LHCN-M2 (cell line): ENCODE results near the gene PRKAR2A. TPM values are rescaled to one million over a fixed set of nuclear protein-coding genes. Genes with fewer than 3 reads are reported as not detected.
"Not testable (repeated sequence)": the region's sequence is repeated elsewhere in the genome, so short reads cannot be mapped to it uniquely, and the experiment has no call there.

Experiments used
- DNase-seq: peaks from one replicate; pipeline ENCODE4 v3.0.0-alpha.2; 2012; ENCODE audit warnings: low read depth
- total RNA-seq: library from RNA; depleted of rRNA; stranded (reverse); fragments of >200 nt; gene quantifications from 2 replicates; pipeline ENCODE4 v1.2.3, GENCODE V29; 2014

PRKAR2A gene
- total RNA-seq, 1 experiment from 2014 or later = 41.3 TPM

DNA sequence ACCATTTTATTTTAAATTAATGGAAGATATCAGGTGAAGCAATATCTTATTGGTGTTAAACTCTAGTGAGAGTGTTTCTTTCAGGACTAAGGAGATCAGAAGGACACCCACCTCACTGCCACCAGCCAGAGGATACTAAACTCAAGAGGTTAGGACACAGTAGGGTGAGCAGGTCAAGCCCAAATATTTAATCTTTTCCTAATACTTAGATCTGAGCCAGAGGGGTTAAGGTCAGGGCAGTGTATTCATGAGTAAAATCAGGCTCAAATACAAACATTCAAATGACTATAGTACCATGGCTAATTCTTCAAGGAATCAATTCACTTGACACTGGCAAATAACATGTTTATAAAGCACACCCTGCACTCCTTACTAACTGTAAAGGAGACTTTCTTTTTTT, 65.6 kb downstream of the PRKAR2A start:
- DNase-seq = no peak

GRCh38 chr3:48778565-48778964, 69.1 kb downstream of the PRKAR2A start:
- not testable (repeated sequence) for DNase-seq

DNA sequence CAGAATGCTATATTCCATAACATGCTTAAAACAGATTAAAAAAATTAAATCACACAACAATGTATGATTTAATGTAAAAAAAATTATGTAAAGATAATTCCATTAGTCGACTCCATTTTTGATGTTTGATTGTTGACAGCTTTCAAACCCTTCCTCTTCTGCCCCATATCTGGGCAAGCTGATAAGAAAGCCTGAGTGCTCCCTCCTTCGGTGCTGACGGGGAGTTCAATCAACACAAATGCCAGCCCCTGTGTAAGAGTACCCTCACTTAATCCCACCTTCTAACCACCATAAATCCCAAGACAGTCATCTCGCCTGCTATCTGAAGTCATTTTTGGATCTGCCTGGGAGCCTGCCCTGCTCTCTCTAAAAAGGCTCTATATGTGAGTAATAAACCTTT, 70.8 kb downstream of the PRKAR2A start:
- DNase-seq = no peak

DNA sequence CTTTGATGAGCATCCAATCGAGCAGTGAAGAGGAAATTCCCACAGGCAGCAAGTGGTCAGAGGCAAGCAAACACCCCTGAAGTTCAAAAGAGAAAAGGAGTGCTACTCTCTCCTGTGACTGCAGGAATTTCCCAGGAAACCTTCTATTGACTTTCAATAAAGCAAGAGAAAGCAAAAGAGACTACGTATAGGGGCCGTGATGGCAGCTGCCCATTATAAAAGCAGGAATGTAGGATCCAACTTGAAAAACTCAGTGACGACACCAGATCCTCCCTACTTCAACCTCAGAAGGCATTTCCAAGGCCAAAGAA, 77.5 kb downstream of the PRKAR2A start:
- no peak for DNase-seq

- DNase-seq = no peak
Observed at GRCh38 chr3:48765376-48765775, 82.3 kb downstream of the PRKAR2A start.

GRCh38 chr3:48762816-48763215, 84.9 kb downstream of the PRKAR2A start:
- no peak for DNase-seq

- DNase-seq = not testable (repeated sequence)
Observed at GRCh38 chr3:48759991-48760540, 87.6 kb downstream of the PRKAR2A start.

- not testable (repeated sequence) for DNase-seq
Observed at GRCh38 chr3:48759531-48759930, 88.1 kb downstream of the PRKAR2A start.

GRCh38 chr3:48759071-48759470, 88.6 kb downstream of the PRKAR2A start:
- DNase-seq = no peak

DNA sequence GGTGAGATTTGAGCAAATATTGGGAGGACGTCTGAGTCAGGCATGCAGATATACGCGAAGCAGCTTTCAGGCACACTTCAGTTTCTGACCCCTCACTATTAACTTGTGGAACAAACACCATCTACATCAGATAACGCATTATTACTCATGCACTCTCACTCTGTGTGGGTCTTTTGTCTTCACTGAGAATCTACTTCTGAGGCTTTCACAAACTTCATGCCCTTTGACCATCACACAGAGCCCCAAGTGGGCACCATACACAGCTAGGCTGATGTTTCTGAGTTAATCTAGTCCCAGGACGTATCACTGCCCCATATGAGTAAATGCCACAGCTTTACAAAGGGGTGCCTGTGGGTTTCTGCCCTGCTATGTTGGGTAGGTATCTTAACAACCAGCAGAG, 91.0 kb downstream of the PRKAR2A start:
- DNase-seq = no peak

GRCh38 chr3:48750856-48751255, 96.8 kb downstream of the PRKAR2A start:
- no peak for DNase-seq

DNA sequence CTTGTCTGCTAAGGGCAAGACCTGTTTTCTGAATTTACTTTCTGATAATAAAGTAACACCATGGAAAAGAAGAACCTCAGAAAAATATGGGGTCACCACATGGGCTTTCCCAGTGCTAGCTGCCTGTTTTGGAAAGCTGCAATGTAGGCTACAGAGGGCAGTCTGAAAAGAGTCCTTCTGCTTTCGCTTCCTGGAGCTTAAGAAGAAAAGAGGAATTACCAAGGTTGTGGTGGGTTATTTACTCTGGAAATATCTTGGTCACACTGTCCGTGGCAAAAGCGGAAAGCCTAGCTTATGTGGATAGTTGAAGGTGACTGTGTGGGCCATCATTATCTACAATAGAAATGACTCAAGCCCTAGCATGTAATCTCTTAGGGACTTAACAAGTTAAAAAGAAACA, 98.9 kb downstream of the PRKAR2A start:
- no peak for DNase-seq

DNA sequence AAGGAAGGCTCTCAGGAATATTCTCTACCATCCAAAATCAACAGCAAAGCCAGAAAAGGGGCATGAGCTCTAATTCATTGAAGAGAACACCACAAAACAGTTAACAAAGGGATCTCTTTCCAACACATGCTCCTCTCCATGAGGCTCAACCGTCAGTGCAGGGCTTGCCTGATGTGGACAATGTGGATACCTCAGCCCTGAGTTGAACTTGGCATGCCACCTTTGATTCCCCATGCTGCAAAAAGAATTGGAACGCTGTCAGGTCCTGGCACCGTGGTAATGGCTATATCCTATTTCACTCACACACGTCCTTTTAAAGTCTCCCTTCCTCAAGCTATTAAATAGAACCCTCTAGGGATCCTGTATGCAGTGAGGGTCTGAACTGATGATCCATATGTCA, 100.0 kb downstream of the PRKAR2A start:
- DNase-seq = no peak

DNA sequence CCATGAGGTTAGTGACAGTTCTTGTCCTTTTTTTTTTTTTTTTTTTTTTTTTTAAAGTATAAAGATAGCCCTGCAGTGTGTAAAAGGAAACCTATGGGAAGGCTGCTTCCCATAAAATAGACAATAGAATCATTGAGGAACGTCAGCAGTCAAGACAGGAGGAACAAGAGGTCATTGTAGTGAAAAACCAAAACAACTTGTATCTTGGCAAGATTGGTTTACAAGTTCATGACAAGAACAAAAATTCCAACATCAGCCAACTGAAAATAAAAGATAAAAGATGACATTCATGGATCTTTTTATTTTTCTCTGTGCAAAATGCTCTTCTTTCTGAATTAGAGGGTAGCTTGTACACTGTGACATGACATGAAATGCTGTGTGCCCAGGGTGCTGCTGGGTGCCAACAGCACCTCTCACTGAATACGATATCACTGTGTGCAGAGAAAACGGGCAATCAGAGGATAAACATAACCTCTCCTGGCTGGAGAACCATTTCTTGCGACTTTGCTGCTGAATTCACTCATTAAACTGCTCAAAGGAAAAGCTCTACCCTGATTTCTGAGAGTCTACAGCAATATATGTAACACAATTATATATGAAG, 100.6 kb downstream of the PRKAR2A start:
- no peak for DNase-seq

- no peak for DNase-seq
Observed at GRCh38 chr3:48743773-48744172, 103.9 kb downstream of the PRKAR2A start.

- DNase-seq = not testable (repeated sequence)
Observed at GRCh38 chr3:48741226-48741625, 106.4 kb downstream of the PRKAR2A start.

- DNase-seq = peak; percentile 84
Observed at GRCh38 chr3:48739955-48740823, 107.5 kb downstream of the PRKAR2A start.

DNA sequence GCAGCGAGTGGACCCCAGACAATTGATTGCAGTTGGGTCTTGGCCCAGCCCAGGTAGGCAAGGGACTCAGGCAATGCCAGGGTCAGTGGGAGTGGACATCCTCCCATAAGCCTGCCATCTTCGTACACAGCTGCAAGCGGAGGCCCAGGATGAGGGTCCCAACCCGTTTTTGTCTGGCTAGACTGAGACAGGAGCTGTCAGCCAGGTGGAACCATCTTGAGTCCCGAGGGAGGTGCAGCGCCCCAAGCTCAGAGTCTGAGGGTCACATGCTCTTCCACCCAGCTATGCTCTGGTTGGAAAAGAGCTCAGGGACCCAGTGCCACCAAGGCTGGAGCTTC, 108.1 kb downstream of the PRKAR2A start:
- no peak for DNase-seq

- no peak for DNase-seq
Observed at GRCh38 chr3:48738926-48739616, 108.6 kb downstream of the PRKAR2A start.

DNA sequence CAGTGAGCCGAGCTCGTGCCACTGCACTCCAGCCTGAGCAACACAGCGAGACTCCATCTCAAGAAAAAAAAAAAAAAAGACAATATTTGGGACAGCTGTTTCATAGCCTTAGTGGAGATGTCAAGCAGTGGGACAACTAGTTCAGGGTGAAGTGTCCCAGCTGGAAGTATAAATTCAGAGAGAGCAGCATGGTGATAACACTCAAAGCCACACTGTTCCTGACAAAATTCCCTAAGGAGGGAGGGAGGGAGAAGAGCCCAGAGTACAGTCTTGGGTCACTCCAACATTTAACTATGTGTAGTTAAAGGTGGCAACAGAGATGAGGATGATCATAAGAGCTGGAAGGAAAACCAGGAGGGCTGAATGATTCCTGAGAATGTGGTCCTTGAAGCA, 109.5 kb downstream of the PRKAR2A start:
- DNase-seq = no peak

- not testable (repeated sequence) for DNase-seq
Observed at GRCh38 chr3:48735075-48735767, 112.5 kb downstream of the PRKAR2A start.

GRCh38 chr3:48734541-48734940, 113.1 kb downstream of the PRKAR2A start:
- DNase-seq = not testable (repeated sequence)
